Activated CD4-positive, alpha-beta T cell treated with anti-CD3 and anti-CD28 coated beads for 48 hours (primary cell): ENCODE measurements around the gene SPTAN1.

Experiments used
- DNase-seq: peaks from one replicate; pipeline ENCODE4 v3.0.0-alpha.2; 2020

Gene SPTAN1

GRCh38 chr9:128607642-128608350 is 55.4 kb downstream of the SPTAN1 start:
- DNase-seq: no peak

GRCh38 chr9:128610897-128611296 is 58.5 kb downstream of the SPTAN1 start:
- DNase-seq: no peak

GRCh38 chr9:128611600-128612394 is 59.4 kb downstream of the SPTAN1 start:
- DNase-seq: no peak

GRCh38 chr9:128614728-128615127 is 62.3 kb downstream of the SPTAN1 start:
- DNase-seq: no peak

GRCh38 chr9:128615571-128615970 is 63.2 kb downstream of the SPTAN1 start:
- DNase-seq: no peak

GRCh38 chr9:128617943-128618342 is 65.6 kb downstream of the SPTAN1 start:
- DNase-seq: no peak

GRCh38 chr9:128619127-128619526 is 66.7 kb downstream of the SPTAN1 start:
- DNase-seq: no peak

GRCh38 chr9:128619779-128620178 is 67.4 kb downstream of the SPTAN1 start:
- no peak for DNase-seq

- DNase-seq: no peak
Observed at GRCh38 chr9:128621730-128622455, 69.5 kb downstream of the SPTAN1 start.

GRCh38 chr9:128624566-128624965 is 72.2 kb downstream of the SPTAN1 start:
- DNase-seq: no peak

GRCh38 chr9:128625391-128626146 is 73.2 kb downstream of the SPTAN1 start:
- DNase-seq: no peak

GRCh38 chr9:128626181-128626580 is 73.8 kb downstream of the SPTAN1 start:
- no peak for DNase-seq

GRCh38 chr9:128627127-128627715 is 74.8 kb downstream of the SPTAN1 start:
- no peak for DNase-seq

GRCh38 chr9:128627906-128628305 is 75.5 kb downstream of the SPTAN1 start:
- no peak for DNase-seq

GRCh38 chr9:128628471-128629048 is 76.2 kb downstream of the SPTAN1 start:
- no peak for DNase-seq

- DNase-seq: no peak
Observed at GRCh38 chr9:128629136-128629535, 76.7 kb downstream of the SPTAN1 start.

GRCh38 chr9:128629852-128630545 is 77.6 kb downstream of the SPTAN1 start:
- no peak for DNase-seq

GRCh38 chr9:128631636-128632035 is 79.2 kb downstream of the SPTAN1 start:
- no peak for DNase-seq

GRCh38 chr9:128632066-128632465 is 79.7 kb downstream of the SPTAN1 start:
- no peak for DNase-seq

GRCh38 chr9:128632486-128632885 is 80.1 kb downstream of the SPTAN1 start:
- DNase-seq: no peak

- DNase-seq: no peak
Observed at GRCh38 chr9:128633057-128633456, 80.7 kb downstream of the SPTAN1 start.

GRCh38 chr9:128633601-128634000 is 81.2 kb downstream of the SPTAN1 start:
- DNase-seq: no peak
